Renal cortical epithelial cell (primary cell): ENCODE data around the gene PRKCA. TPM values are rescaled to one million over a fixed set of nuclear protein-coding genes. Genes with fewer than 3 reads are reported as not detected.

Experiments used
- DNase-seq: peaks from one replicate; pipeline ENCODE4 v3.0.0-alpha.2; 2011; ENCODE audit warnings: low read depth
- total RNA-seq: library from RNA; depleted of rRNA; stranded (reverse); fragments of >200 nt; gene quantifications from 2 replicates; pipeline ENCODE4 v1.2.3, GENCODE V29; 2014

The PRKCA gene
- total RNA-seq, 1 donor from 2014 or later, result 31.9 TPM

DNA sequence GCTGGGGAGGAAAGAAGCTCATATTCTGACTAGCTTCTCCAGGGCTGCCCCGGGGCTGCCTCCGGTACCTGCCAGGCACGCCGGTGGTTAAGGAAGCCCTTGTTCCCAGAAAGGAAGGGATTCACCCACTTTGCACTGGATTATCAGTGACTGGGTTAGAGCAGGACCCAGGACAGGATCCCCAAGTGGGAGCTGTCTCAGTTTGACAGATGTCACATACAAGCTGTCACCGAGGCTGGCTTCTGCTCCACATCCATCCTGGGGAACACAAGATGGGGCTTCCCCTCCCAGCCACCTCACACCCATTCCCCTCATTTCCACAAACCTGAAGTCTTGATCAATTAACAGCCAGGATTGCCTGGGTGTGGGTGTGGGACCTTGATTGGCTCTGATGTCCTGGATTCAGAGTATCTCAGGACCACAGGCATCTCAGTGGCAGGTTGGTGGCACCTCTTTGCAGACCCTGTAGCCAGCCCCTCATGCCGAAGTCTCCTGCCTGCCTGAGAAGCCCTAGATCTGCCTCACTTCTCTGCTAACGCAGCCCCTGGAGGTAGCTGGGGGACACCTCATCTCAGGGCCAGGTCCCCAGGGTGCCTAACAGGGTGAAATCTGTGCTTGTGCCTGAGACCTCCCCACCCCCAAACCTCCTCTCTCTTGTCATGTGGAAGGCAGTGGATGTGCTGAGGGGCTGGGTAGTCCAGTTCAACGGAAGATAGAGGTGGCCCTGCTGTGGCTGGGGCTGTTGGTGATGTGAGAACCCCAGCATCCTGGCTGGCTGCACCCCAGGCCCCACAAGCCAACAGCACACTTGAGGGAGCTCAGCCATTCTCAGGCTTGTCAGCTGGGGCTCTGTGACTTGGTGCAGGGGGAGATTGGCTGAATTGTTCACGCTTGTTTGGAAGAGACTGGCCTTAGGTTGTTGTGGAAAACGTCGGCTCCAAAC is 533.9 kb downstream of the PRKCA start:
- no peak for DNase-seq

DNA sequence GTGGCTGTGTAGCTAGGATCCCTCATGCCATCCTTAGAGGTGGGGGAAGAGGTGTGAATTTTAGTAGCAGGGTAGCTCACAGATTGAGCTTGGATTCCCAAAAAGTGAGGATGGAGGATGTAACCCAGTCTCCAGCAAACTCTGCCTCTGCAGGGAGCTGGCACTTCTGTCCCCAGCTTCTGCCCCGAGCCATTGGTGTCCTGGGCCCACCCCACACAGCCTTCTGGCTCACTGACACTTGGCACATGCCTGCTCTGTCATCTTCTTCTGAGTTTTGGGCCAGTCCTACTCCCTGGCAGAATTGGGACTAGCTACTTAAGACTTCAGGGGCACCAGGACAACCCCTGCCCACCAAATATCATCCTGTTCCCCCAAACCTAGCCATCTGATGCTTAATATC is 534.8 kb downstream of the PRKCA start:
- no peak for DNase-seq

DNA sequence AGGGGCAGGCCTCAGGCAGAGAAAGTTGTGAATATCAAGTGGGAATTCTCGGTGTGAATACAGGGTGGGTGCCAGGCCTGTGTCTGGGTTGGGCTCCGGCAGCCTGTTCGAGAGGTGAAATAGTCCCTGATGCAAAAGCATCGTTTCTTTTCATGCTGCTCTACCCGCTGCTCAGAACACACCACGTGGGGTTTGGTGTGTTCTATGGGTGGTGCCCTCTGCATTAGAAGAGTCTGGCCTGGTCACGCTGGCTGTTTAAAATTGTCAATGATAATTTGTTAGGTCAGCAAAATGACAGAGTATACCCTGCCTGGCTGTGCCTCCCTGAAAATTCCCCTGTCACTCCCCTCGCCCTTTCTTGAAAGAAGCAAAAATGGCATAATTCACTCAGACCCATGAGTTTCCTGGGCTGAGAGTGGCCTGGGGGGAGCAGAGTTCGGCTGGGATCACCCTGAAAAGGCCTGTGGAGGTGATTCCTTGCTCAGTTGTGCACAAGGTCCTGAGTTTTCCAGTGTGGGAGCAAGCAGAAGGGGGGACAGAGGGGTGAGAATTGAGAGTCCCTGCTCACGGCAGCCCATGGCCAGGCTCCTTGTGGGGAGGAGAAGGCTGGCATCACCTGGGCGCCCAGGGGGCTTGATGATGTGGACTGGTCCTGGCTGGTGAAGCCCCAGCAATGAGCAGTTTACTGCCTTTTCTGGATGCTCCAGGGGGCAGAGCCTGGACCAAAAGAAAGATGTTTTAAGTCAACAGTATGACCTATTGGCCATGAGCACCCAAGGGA is 535.7 kb downstream of the PRKCA start:
- DNase-seq, result no peak

DNA sequence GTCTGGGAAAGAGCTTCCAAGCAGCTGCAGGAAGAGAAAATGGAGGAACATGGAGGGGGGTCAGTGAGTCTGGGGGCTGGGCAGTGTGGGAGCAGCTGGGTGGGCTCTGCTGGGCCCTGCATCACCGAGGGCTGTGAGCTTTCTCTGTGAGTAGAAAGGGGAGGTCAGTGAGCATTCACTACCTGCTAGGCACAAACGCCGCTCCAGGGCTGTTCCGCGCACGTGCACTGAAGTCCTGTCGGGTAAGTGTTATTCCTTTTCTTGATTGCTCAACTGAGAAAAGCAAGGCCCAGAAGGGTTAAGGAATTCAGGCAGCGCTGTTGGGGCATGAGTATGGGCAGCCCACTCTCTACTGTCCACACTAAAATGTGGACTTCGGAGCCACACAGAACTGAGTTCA is 537.2 kb downstream of the PRKCA start:
- no peak for DNase-seq

DNA sequence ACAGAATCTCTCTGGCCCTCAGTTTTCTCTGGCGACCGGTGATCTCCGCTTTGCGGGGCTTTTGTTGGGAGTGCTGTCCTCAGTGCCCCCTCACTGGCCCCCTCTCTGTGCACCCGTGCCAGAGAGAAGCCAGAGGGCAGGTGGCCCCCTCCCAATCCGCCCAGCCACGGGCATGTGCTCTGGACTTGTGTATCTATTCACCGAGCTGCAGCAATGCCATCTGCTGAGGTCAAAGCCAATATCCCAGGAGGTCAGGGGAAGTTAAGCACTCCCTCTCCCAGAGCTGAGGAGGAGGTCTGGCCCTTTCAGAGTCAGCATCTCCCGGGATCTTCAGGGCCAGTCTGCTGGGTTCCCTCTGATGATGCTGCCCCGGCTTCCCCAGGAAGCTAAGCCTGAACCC is 537.6 kb downstream of the PRKCA start:
- DNase-seq, result no peak

DNA sequence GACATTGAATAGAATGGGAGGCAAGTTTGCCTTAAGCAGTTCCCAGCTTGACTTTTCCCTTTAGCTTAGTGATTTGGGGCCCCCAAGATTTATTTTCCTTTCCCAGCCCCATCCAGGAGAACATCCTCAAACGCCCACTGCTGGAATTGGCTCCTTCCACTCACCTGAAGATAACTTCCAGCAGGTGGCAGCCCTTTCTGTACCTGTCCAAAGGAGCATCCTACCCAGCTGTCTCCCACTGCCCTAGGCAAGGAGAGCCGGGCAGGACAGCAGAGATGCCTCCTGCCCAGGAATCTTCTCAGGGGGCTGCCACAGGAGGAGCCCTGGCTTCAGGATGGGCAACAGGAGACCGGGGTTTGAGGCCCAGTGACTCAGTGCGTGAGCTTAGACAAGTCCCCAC is 538.9 kb downstream of the PRKCA start:
- DNase-seq, result no peak

DNA sequence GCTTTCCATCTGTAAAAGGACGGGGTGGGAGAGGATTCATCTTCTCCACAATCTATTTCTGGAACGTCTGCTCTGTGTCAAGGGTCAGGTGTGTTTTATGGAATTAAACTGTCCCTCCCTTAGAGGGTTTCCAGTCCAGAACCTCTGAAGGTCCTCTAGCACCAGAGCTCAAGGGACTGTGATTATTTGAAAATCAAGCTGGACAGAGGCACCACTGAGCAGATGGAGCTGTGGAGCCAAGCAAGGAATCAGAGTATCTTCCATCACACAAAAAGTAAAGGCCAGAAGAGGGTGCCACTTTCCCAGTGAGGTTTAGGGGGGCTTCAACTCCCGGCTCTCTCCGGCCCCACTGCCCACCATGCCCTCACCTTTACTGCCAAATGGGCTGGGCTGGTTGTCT is 539.3 kb downstream of the PRKCA start:
- DNase-seq, result no peak

DNA sequence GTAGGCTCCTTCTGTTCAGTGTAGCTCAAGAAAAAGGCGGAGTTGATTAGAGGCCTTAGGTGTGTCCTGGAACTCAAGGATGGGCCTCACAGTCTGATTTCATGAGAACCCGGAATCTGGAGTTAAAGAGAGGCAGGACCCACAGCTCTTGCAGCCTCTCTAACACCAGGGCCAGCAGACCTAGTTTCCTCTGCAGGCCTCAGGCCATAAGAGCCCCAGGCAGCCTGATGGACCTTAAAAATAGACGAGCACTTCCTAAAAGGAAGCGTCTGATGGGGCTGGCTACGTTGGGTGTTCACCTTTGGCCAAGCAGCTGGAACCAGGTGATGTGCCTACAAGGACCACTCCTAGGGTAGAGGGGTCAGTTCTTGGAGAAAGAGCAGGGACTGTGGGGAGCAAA is 540.1 kb downstream of the PRKCA start:
- no peak for DNase-seq

DNA sequence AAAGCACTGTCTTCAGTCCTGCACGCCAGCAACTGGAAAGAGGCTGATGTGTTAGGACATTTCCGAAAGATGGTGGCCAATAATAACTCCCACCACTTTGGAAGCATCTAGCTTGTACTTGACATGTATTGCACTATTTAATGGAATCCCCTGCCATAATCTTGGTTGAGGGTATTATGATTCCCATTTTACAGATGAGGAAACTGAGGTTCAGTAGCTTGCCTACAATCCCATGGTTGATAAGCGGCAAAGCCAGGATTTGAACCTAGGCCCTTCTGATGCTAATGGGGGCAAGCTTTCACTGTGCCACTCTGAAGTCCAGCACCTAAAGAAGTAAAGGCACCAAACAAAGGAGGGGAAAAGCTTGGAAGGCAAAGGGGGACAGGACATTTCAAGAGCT is 540.5 kb downstream of the PRKCA start:
- no peak for DNase-seq

DNA sequence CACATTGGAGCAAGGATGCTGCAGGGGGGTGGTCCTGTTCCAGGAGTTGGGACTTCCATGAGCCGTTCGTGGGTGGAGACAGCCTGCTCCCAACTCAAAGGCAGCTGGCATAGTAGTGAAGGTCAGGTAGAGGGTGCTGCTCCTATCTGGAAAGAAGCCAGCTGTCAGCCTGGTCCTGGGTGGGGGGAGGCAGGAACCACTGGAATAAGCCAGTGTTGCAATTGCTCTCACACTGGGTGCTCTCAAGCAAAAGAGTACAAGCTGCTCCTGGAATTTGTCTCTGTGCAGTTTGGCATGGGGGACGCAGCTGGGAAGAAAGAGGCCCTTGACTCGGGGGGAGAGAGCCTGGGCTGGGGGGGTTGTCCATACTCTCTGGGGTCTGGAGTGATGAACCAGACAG is 541.2 kb downstream of the PRKCA start:
- no peak for DNase-seq

DNA sequence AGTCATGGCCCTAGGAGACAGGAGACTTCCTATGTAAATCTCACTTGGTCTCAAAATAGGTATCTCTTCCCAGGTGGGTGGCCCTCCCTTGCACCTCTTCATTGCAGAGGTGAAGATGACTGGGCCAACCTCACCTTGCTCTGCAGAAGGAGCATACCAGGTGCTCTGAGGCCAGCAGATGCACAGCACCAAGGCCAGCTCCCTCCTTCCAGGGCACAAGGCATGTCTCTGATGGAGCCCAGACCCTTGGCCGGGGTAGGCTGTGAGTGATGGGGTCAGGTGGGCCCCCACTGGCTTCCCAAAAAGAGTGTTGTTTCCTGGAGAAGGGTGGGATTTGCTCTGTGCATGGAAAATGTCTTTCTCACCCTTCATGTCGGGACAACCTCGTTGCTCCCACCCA is 545.3 kb downstream of the PRKCA start:
- DNase-seq, result no peak

DNA sequence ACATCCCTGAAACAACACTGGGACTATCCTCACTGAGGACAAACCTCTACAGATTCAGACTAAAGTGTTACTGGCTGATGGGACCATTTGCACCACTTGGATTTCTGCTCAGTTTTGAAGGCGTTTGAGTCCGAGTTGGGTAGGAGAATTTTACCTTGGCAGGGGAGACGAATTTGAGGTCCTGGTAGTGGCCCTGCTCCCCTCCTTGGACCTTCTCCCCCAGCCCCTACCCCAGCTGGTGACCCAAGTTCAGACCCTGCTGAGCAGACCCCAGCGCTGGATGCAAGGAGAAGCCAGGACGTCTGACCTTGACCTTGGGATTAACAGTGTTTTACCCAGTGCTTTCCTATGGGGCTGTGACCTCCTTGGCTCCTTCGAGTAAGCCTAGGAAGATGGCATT is 546.1 kb downstream of the PRKCA start:
- DNase-seq, result no peak

DNA sequence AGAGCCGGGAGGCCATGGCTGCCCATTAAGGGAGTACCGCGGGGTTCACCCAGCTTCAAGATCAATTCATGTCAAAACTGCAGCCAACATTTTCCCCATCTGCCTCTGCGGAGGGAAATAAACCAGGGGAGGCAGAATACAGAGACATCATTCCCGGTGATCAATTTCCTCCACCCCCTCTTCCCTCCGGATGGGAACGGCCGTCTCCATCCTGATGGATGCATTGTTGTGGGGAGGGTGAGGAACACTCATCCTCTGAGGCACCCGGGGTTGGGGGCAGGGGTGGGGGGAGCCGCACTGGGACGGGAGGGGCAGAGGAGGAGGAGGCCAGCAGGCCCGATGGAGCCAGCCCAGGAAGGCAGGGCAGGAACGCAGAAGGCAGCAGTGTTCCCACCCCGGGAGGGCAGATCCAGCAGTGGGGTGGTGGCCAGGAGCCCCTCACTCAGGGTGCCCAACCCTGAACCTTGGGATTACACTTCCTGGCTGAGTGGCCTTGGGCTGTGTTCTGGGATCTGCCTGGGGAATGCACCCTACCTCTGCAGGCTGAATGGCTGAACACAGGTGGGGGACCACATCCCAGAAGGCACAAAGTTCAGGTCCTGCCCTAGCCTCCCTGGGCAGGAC is 546.7 kb downstream of the PRKCA start:
- no peak for DNase-seq

DNA sequence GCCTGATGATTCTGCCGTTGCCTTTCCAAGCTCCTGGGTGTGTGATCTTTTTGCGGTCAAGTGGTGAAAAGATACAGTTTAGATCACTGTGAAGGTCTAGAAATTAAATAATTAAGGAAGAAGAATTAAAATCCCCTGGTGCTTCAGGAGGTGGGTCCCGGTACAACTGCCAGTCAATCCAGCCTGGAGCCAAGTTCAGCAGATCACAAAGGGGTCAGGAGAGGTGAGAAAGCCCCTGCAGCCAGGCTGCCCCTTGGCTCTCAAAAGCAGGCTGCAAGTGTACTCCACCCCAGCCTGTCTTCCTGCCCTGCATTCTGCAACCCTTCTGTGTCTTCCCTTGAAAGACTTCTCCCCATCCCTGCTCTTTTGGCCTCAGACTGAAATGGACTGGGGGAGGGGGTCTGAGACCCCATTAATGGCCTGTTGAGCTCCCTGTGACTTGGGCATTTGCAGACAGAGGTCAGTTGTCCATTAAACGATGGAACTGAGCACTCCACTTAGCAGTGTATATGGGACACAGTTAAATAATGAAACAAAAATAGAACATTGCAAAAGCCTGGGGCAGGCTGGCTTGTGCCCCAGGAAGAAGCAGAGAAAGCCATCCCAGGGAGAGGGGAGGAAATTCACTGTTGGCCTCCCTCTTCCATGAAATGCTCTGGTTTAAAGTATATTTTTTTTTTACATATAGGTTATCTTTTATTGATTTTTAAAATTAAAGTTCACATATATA is 547.6 kb downstream of the PRKCA start:
- no peak for DNase-seq

DNA sequence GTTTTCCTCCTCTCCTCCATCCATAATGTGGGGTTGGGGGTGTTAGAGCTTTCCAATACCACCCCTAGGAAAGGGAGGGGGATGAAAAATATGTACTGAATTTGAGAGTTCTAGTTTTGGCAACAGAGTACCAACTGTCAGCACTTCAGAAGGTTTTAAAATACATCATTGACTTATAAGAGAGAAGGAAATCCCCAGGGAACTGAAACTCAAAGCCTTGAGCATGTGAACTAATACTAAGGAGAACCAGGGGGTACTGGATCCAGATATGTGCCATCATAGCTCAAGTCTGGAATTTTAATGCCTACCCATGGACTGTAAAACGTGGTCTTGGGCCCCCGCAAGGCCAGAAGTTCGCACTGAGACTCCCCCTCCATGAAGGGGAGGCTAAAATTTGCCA is 548.3 kb downstream of the PRKCA start:
- no peak for DNase-seq

DNA sequence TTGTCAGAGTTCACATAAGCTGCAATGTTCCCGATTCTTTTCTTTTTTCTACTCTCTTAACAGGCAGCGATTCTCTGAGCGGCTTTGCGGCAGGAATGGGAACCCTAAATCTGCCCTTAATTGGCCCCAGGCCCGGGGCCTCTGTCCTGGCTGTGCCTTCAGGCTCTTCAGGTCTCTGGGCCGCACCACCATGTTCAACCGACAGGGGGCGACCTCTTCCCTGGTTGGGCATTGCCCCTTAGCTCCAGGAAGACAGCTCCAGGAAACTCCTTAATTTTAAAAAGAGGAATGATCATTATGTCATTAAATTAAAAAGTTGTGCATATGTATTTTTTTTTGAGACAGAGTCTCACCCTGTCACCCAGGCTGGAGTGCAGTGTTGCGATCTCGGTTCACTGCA is 552.8 kb downstream of the PRKCA start:
- DNase-seq, result no peak

DNA sequence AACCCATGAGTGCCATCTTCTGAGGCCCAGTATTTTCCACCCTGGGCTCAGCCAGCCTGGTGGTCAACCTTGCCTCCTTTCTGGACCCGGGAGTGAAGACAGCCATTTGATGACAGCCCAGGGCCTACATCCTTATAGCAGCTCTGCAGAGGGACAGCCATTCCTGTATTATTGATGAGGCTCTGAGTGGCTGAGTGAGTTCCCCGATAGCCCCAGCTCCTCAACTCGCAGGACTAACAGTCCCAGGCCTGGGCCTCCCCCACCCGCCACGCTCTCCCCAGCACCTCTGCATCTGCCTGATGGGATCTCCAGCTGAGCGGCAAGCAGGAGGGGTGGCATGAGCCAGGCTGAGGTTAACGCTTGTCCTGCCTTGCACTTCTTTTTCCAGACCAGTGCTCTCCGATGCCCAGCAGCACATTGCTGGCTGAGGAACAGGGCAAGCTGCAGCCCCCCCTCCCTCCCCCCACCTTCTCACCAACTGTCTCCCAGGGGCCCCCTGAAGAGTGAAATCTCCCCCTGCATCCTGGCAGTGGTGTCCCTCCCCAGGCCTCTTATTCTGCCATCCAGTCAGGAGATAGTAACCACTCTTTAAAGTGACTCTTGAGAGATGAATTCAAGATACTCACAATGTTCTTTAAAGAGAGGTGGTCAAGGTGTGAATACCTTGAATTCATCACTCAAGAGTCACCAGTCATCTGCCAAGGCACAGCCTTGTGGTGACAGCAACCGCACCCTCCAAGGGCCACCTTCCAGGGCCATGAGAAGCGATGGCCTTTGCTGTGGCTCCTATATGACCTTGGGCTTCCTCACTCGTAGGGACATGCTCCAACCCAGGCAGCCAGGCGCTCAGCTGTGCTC is 556.0 kb downstream of the PRKCA start:
- DNase-seq, result no peak

DNA sequence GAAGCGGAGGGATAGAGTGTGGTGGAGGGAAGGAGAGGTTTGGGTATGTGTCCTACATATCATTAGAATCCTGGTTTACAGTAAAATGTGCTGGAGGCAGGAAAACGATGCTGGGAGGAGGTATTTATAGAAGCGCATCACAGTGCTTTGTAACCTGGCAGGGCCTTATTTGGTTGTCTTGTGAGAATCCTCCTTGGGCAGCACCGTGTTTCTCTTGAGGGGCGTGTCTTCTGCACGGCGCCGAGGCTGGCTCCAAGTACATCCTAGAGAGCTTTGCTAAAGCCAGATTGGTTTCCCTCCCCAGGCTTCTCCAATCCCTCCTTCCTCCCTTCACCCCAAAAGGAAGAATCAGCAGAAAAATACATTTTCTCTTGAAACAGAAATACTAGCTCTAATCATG is 556.9 kb downstream of the PRKCA start:
- no peak for DNase-seq

DNA sequence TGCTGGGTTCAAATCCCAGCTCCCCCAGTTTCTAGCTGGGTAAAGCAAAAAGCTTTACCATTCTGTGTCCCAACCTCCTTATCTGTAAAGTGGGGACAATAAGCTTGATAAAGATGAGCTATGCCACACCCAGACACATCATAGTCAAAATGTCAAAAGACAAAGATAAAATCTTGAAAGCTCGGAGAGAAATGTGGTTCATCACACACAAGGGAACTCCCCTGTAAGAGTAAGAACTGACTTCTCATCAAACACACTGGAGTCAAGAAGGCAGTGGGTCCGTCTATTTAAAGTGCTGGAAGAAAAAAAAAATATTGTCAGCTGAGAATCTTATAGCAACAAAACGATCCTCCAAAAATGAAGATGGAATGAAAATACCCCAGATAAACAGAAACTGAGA is 557.8 kb downstream of the PRKCA start:
- no peak for DNase-seq
